WTC11 (cell line): ENCODE measurements around the gene F2. TPM values are rescaled to one million over a fixed set of nuclear protein-coding genes. Genes with fewer than 3 reads are reported as not detected.

Source experiments
- ATAC-seq: fragments of 200-7000 bp; cut with Tn5 transposase; 2 replicates; pipeline ENCODE4 v1.10.0; 2021; ENCODE audit warnings: mild to moderate bottlenecking, moderate library complexity
- CTCF ChIA-PET: fragments of 300-600 bp; sonication (Branson Sonifier 250); formaldehyde crosslinking; loops from one replicate; lab custom pipeline; 2021; ENCODE audit warnings: antibody characterized with exemption; lab: Charles Lee
- POLR2A ChIA-PET: fragments of 350-600 bp; sonication (Branson Sonifier 250); formaldehyde crosslinking; loops from one replicate; lab custom pipeline; 2021; ENCODE audit warnings: antibody characterized with exemption; lab: Charles Lee
- DNase-seq: peaks from one replicate; pipeline ENCODE4 v3.0.0; 2021; ENCODE audit warnings: low spot score
- H3K27ac Mint-ChIP-seq: 2 replicates; pipeline ENCODE4 v1.8.0; 2021; ENCODE audit warnings: mixed read lengths
- H3K27me3 Mint-ChIP-seq: 2 replicates; pipeline ENCODE4 v1.8.0; 2021; ENCODE audit warnings: low read depth, mild to moderate bottlenecking, moderate library complexity, mixed read lengths
- H3K36me3 Mint-ChIP-seq: 2 replicates; pipeline ENCODE4 v1.8.0; 2021; ENCODE audit warnings: mixed read lengths
- H3K4me1 Mint-ChIP-seq: 2 replicates; pipeline ENCODE4 v1.8.0; 2022; ENCODE audit warnings: mixed read lengths
- H3K4me3 Mint-ChIP-seq: 2 replicates; pipeline ENCODE4 v1.8.0; 2021; ENCODE audit warnings: mild to moderate bottlenecking, moderate library complexity, mixed read lengths
- H3K9me3 Mint-ChIP-seq: 2 replicates; pipeline ENCODE4 v1.8.0; 2021; ENCODE audit warnings: mixed read lengths
- ATF1 ChIP-seq: sonication (generic); formaldehyde crosslinking; IDR thresholded peaks from 2 replicates; pipeline ENCODE4 v1.8.1; 2023; ENCODE audit warnings: mild to moderate bottlenecking, moderate library complexity, missing genetic modification reagents
- CBFB ChIP-seq: sonication (generic); formaldehyde crosslinking; IDR thresholded peaks from 2 replicates; pipeline ENCODE4 v1.8.1; 2022; ENCODE audit warnings: mild to moderate bottlenecking, low read depth, missing genetic modification reagents
- CREB1 ChIP-seq: sonication (generic); formaldehyde crosslinking; IDR thresholded peaks from 2 replicates; pipeline ENCODE4 v1.8.0; 2023; ENCODE audit warnings: mild to moderate bottlenecking, missing genetic modification reagents
- E2F1 ChIP-seq: sonication (generic); formaldehyde crosslinking; IDR thresholded peaks from 2 replicates; pipeline ENCODE4 v1.8.0; 2022; ENCODE audit warnings: mild to moderate bottlenecking, missing genetic modification reagents
- ELF4 ChIP-seq: sonication (generic); formaldehyde crosslinking; IDR thresholded peaks from 2 replicates; pipeline ENCODE4 v1.8.1; 2022; ENCODE audit warnings: low read depth, mild to moderate bottlenecking, moderate library complexity, missing genetic modification reagents
- EMX1 ChIP-seq: fragments of 250-450 bp; sonication (Bioruptor Pico); IDR thresholded peaks from 2 replicates; pipeline ENCODE4 v1.8.0; 2021; ENCODE audit warnings: mild to moderate bottlenecking
- ESRRA ChIP-seq: sonication (generic); formaldehyde crosslinking; IDR thresholded peaks from 2 replicates; pipeline ENCODE4 v1.8.1; 2022; ENCODE audit warnings: mild to moderate bottlenecking, missing genetic modification reagents, borderline replicate concordance
- FOXJ3 ChIP-seq: sonication (generic); formaldehyde crosslinking; IDR thresholded peaks from 2 replicates; pipeline ENCODE4 v1.9.0; 2021; ENCODE audit warnings: missing genetic modification reagents, mild to moderate bottlenecking, borderline replicate concordance
- FOXK1 ChIP-seq: sonication (generic); formaldehyde crosslinking; IDR thresholded peaks from 2 replicates; pipeline ENCODE4 v1.8.0; 2022; ENCODE audit warnings: mild to moderate bottlenecking, moderate library complexity, missing genetic modification reagents
- GABPB1 ChIP-seq: sonication (generic); formaldehyde crosslinking; IDR thresholded peaks from 2 replicates; pipeline ENCODE4 v1.8.1; 2023; ENCODE audit warnings: mild to moderate bottlenecking, missing genetic modification reagents
- MAX ChIP-seq: sonication (generic); formaldehyde crosslinking; IDR thresholded peaks from 2 replicates; pipeline ENCODE4 v1.8.0; 2022; ENCODE audit warnings: mild to moderate bottlenecking, missing genetic modification reagents
- MXD4 ChIP-seq: fragments of 250-450 bp; sonication (Bioruptor Pico); IDR thresholded peaks from 2 replicates; pipeline ENCODE4 v1.8.0; 2021; ENCODE audit warnings: mild to moderate bottlenecking, moderate library complexity, borderline replicate concordance
- NFE2L1 ChIP-seq: sonication (generic); formaldehyde crosslinking; IDR thresholded peaks from 2 replicates; pipeline ENCODE4 v1.8.1; 2023; ENCODE audit warnings: missing genetic modification reagents
- NR2C2 ChIP-seq: sonication (generic); formaldehyde crosslinking; IDR thresholded peaks from 2 replicates; pipeline ENCODE4 v1.8.0; 2022; ENCODE audit warnings: mild to moderate bottlenecking, missing genetic modification reagents
- NR3C1 ChIP-seq: sonication (generic); formaldehyde crosslinking; conservative IDR thresholded peaks from 2 replicates; pipeline ENCODE4 v1.8.1; 2023; ENCODE audit warnings: low read depth, mild to moderate bottlenecking, missing genetic modification reagents
- PRRX2 ChIP-seq: fragments of 250-450 bp; sonication (Bioruptor Pico); IDR thresholded peaks from 2 replicates; pipeline ENCODE4 v1.8.0; 2021; ENCODE audit warnings: mild to moderate bottlenecking
- SMAD3 ChIP-seq: sonication (generic); formaldehyde crosslinking; IDR thresholded peaks from 2 replicates; pipeline ENCODE4 v1.8.0; 2022; ENCODE audit warnings: missing genetic modification reagents, mild to moderate bottlenecking, borderline replicate concordance
- ZNF138 ChIP-seq: sonication (generic); formaldehyde crosslinking; conservative IDR thresholded peaks from 2 replicates; pipeline ENCODE4 v1.8.1; 2022; ENCODE audit warnings: mild to moderate bottlenecking, moderate library complexity, missing genetic modification reagents
- ZNF232 ChIP-seq: sonication (generic); formaldehyde crosslinking; IDR thresholded peaks from 2 replicates; pipeline ENCODE4 v1.8.0; 2022; ENCODE audit warnings: mild to moderate bottlenecking, missing genetic modification reagents
- ZNF263 ChIP-seq: sonication (generic); formaldehyde crosslinking; IDR thresholded peaks from 2 replicates; pipeline ENCODE4 v1.8.1; 2022; ENCODE audit warnings: low read depth, mild to moderate bottlenecking, moderate library complexity, missing genetic modification reagents
- ZNF416 ChIP-seq: fragments of 250-450 bp; sonication (Bioruptor Pico); IDR thresholded peaks from 2 replicates; pipeline ENCODE4 v1.9.0; 2021; ENCODE audit warnings: mild to moderate bottlenecking, inconsistent platforms
- ZNF423 ChIP-seq: fragments of 250-450 bp; sonication (Bioruptor Pico); IDR thresholded peaks from 2 replicates; pipeline ENCODE4 v2.1.2; 2022; ENCODE audit warnings: mild to moderate bottlenecking, moderate library complexity
- ZSCAN18 ChIP-seq: fragments of 250-450 bp; sonication (Bioruptor Pico); IDR thresholded peaks from 2 replicates; pipeline ENCODE4 v2.1.2; 2022; ENCODE audit warnings: mild to moderate bottlenecking, moderate library complexity
- total RNA-seq: library from RNA; stranded (reverse); gene quantifications from 3 replicates; pipeline ENCODE4 v1.2.3, GENCODE V29; 2021
- TF ChIP-seq, protein P1 (sequence below): sonication (generic); formaldehyde crosslinking; IDR thresholded peaks from 2 replicates; pipeline ENCODE4 v1.8.1; 2022; ENCODE audit warnings: low read depth, mild to moderate bottlenecking, moderate library complexity, missing genetic modification reagents, borderline replicate concordance
- TF ChIP-seq, protein P2 (sequence below): sonication (generic); formaldehyde crosslinking; IDR thresholded peaks from 2 replicates; pipeline ENCODE4 v1.8.0; 2022; ENCODE audit warnings: mild to moderate bottlenecking, missing genetic modification reagents
- TF ChIP-seq, protein P3 (sequence below): fragments of 250-450 bp; sonication (Bioruptor Pico); IDR thresholded peaks from 2 replicates; pipeline ENCODE4 v1.8.0; 2021; ENCODE audit warnings: mild to moderate bottlenecking
- TF ChIP-seq, protein P4 (sequence below): sonication (generic); formaldehyde crosslinking; IDR thresholded peaks from 2 replicates; pipeline ENCODE4 v1.8.0; 2022; ENCODE audit warnings: mild to moderate bottlenecking, missing genetic modification reagents

The F2 gene
- total RNA-seq, 1 experiment from 2014 or later: 0.50 TPM

GRCh38 chr11:46743693-46744339, 24.8 kb downstream of the F2 start:
- no peaks in the 10 kb centered on the region for H3K27me3 Mint-ChIP-seq
- H3K4me1 Mint-ChIP-seq: peaks cover 4% of the 10 kb centered on the region; the same call in 1 of the 2 replicates
- TF ChIP-seq CREB1 (no peak), ZNF138 (CRISPR knock-in tag) (no peak), EMX1 (CRISPR knock-in tag) (no peak), MAX (CRISPR knock-in tag) (no peak), ZNF416 (CRISPR knock-in tag) (no peak), NR3C1 (CRISPR knock-in tag) (no peak), MXD4 (no peak), ELF4 (CRISPR knock-in tag) (no peak), PRRX2 (no peak), CBFB (CRISPR knock-in tag) (no peak)
- TF ChIP-seq, protein P1, sequence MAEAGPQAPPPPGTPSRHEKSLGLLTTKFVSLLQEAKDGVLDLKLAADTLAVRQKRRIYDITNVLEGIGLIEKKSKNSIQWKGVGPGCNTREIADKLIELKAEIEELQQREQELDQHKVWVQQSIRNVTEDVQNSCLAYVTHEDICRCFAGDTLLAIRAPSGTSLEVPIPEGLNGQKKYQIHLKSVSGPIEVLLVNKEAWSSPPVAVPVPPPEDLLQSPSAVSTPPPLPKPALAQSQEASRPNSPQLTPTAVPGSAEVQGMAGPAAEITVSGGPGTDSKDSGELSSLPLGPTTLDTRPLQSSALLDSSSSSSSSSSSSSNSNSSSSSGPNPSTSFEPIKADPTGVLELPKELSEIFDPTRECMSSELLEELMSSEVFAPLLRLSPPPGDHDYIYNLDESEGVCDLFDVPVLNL: no peak
- no peak overlapping the region for H3K27ac Mint-ChIP-seq
- CTCF ChIA-PET: interaction anchor here (0.6 to 1.1 kb wide), 4 partner anchors 23 to 516 kb away, joined by 3 to 5 read pairs (median 4); no protein-coding TSS in a partner anchor
- no peak for DNase-seq
- POLR2A ChIA-PET: interaction anchor here (1.0 kb wide), 1 partner anchor 75 kb away, joined by 3 read pairs; no protein-coding TSS in a partner anchor
- H3K4me3 Mint-ChIP-seq: no peak overlapping the region
- peaks cover 70% of the 10 kb centered on the region for H3K36me3 Mint-ChIP-seq
- H3K9me3 Mint-ChIP-seq: no peaks in the 10 kb centered on the region
- ATAC-seq: no peak

- CTCF ChIA-PET: no interaction called here
- Mint-ChIP-seq H3K36me3 (peaks cover 80% of the 10 kb centered on the region), H3K27me3 (no peaks in the 10 kb centered on the region), H3K27ac (no peak overlapping the region), H3K4me3 (no peak overlapping the region), H3K9me3 (no peaks in the 10 kb centered on the region)
- POLR2A ChIA-PET: no interaction called here
- DNase-seq (no peak), ATAC-seq (no peak)
- TF ChIP-seq E2F1 (CRISPR knock-in tag) (no peak), ZSCAN18 (no peak), NR3C1 (CRISPR knock-in tag) (no peak), ZNF263 (no peak), NFE2L1 (CRISPR knock-in tag) (no peak), SMAD3 (CRISPR knock-in tag) (no peak), ZNF232 (CRISPR knock-in tag) (no peak), ZNF423 (no peak), FOXJ3 (no peak), FOXK1 (CRISPR knock-in tag) (no peak), GABPB1 (CRISPR knock-in tag) (no peak), NR2C2 (CRISPR knock-in tag) (no peak), ATF1 (CRISPR knock-in tag) (no peak), MAX (CRISPR knock-in tag) (no peak), ESRRA (CRISPR knock-in tag) (no peak), ZNF416 (CRISPR knock-in tag) (no peak)
- TF ChIP-seq, protein P2, sequence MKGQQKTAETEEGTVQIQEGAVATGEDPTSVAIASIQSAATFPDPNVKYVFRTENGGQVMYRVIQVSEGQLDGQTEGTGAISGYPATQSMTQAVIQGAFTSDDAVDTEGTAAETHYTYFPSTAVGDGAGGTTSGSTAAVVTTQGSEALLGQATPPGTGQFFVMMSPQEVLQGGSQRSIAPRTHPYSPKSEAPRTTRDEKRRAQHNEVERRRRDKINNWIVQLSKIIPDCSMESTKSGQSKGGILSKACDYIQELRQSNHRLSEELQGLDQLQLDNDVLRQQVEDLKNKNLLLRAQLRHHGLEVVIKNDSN (CRISPR knock-in tag): no peak
- TF ChIP-seq, protein P3, sequence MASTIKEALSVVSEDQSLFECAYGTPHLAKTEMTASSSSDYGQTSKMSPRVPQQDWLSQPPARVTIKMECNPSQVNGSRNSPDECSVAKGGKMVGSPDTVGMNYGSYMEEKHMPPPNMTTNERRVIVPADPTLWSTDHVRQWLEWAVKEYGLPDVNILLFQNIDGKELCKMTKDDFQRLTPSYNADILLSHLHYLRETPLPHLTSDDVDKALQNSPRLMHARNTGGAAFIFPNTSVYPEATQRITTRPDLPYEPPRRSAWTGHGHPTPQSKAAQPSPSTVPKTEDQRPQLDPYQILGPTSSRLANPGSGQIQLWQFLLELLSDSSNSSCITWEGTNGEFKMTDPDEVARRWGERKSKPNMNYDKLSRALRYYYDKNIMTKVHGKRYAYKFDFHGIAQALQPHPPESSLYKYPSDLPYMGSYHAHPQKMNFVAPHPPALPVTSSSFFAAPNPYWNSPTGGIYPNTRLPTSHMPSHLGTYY (CRISPR knock-in tag): no peak
- TF ChIP-seq, protein P4, sequence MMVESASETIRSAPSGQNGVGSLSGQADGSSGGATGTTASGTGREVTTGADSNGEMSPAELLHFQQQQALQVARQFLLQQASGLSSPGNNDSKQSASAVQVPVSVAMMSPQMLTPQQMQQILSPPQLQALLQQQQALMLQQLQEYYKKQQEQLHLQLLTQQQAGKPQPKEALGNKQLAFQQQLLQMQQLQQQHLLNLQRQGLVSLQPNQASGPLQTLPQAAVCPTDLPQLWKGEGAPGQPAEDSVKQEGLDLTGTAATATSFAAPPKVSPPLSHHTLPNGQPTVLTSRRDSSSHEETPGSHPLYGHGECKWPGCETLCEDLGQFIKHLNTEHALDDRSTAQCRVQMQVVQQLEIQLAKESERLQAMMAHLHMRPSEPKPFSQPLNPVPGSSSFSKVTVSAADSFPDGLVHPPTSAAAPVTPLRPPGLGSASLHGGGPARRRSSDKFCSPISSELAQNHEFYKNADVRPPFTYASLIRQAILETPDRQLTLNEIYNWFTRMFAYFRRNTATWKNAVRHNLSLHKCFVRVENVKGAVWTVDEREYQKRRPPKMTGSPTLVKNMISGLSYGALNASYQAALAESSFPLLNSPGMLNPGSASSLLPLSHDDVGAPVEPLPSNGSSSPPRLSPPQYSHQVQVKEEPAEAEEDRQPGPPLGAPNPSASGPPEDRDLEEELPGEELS (CRISPR knock-in tag): no peak
- TF ChIP-seq, all 79 proteins: peak for 0
- H3K4me1 Mint-ChIP-seq: no peaks in the 10 kb centered on the region; the same call in 1 of the 2 replicates
Measured at GRCh38 chr11:46745328-46745727, 26.3 kb downstream of the F2 start.
